K562 (cell line): ENCODE measurements around the gene KCNJ9. TPM values are rescaled to one million over a fixed set of nuclear protein-coding genes. Genes with fewer than 3 reads are reported as not detected.
A peak's percentile ranks its signal among the peaks of the same experiment; 100 is the strongest.

Experiments used
- BCL6 ChIP-seq: fragments of 250-450 bp; sonication (Bioruptor Pico); IDR thresholded peaks from 2 replicates; pipeline ENCODE4 v1.4.0; 2020
- BRD9 ChIP-seq: fragments of 450-650 bp; IDR thresholded peaks from 2 replicates; pipeline ENCODE4 v1.6.1; 2018; ENCODE audit warnings: low read depth; ENCODE audit not compliant: partially characterized antibody
- MYNN ChIP-seq, 2 experiments: sonication (generic); formaldehyde crosslinking in 1 of 2; IDR thresholded peaks; 2 replicates each; pipeline versions ENCODE4 v1.5.0 to v1.6.1; 2016 to 2020; ENCODE audit warnings: antibody characterized with exemption in 1 of 2, missing genetic modification reagents in 1 of 2
- NCOA4 ChIP-seq: fragments of 450-650 bp; IDR thresholded peaks from 2 replicates; pipeline ENCODE4 v1.6.1; 2018; ENCODE audit warnings: mild to moderate bottlenecking; ENCODE audit not compliant: partially characterized antibody
- NELFE ChIP-seq: IDR thresholded peaks from 2 replicates; pipeline ENCODE4 v1.6.1; 2011; ENCODE audit warnings: mild to moderate bottlenecking; ENCODE audit not compliant: insufficient read depth, insufficient read length
- PRMT5 ChIP-seq: sonication (generic); formaldehyde crosslinking; IDR thresholded peaks from 2 replicates; pipeline ENCODE4 v1.5.0; 2020; ENCODE audit warnings: missing genetic modification reagents
- RFX1 ChIP-seq: fragments of 450-650 bp; IDR thresholded peaks from 2 replicates; pipeline ENCODE4 v1.6.1; 2016; ENCODE audit warnings: mild to moderate bottlenecking, moderate library complexity
- ZFPM2 ChIP-seq: fragments of 250-450 bp; sonication (Bioruptor Pico); IDR thresholded peaks from 2 replicates; pipeline ENCODE4 v1.5.1; 2022; ENCODE audit warnings: mild to moderate bottlenecking
- ZNF217 ChIP-seq: sonication (generic); formaldehyde crosslinking; IDR thresholded peaks from 2 replicates; pipeline ENCODE4 v1.8.0; 2022; ENCODE audit warnings: mild to moderate bottlenecking, missing genetic modification reagents
- ZNF644 ChIP-seq: fragments of 200-800 bp; sonication (Bioruptor generic); IDR thresholded peaks from 2 replicates; pipeline ENCODE4 v1.6.1; 2016; ENCODE audit warnings: low read depth, missing genetic modification characterization, missing compliant biosample characterization
- ZNF707 ChIP-seq: fragments of 250-450 bp; sonication (Bioruptor Pico); conservative IDR thresholded peaks from 2 replicates; pipeline ENCODE4 v1.8.0; 2022; ENCODE audit warnings: inconsistent platforms, mild to moderate bottlenecking, moderate library complexity
- polyA plus RNA-seq, 8 experiments: library from polyadenylated mRNA; depleted of rRNA in 4 of 8; stranded (reverse) in 5 of 8; unstranded in 3 of 8; fragments of >200 nt; fragmentation: Nextera tagmentation in 2 of 8; fragmentation: Illumina TruSeq in 1 of 8; extraction: Ambion mirVana in 2 of 8; extraction: Trizol in 1 of 8; gene quantifications; 2 replicates each; pipeline versions ENCODE4 v1.2.1 to v1.2.3, GENCODE V29; 2011 to 2014; ENCODE audit warnings: inconsistent platforms in 1 of 8, missing spikeins in 1 of 8
- total RNA-seq, 7 experiments: library from RNA; depleted of rRNA in 6 of 7; stranded (reverse); fragments of >200 nt in 6 of 7; fragmentation: Illumina TruSeq in 2 of 7; extraction: Trizol in 2 of 7; gene quantifications; 2 replicates each; pipeline versions ENCODE4 v1.2.1 to v1.2.3, GENCODE V29; 2011 to 2021; ENCODE audit warnings: low replicate concordance in 1 of 7
- TF ChIP-seq, protein P1 (sequence below): fragments of 450-650 bp; formaldehyde crosslinking; IDR thresholded peaks from 2 replicates; pipeline ENCODE4 v1.4.0; 2022; ENCODE audit warnings: missing genetic modification characterization
- TF ChIP-seq, protein P2 (sequence below): IDR thresholded peaks from 3 replicates; pipeline ENCODE4 v1.6.1; 2011; ENCODE audit warnings: borderline replicate concordance, mild to moderate bottlenecking, moderate library complexity; ENCODE audit not compliant: insufficient read length; ENCODE audit errors: extremely low read depth
- TF ChIP-seq, protein P3 (sequence below), 2 experiments: IDR thresholded peaks; 2 replicates each; pipeline ENCODE4 v1.6.1; 2012; ENCODE audit warnings: improper control_type of control experiment in 2 of 2, low read depth in 2 of 2, low read length in 2 of 2, borderline replicate concordance in 1 of 2
- TF ChIP-seq, protein P4 (sequence below): fragments of 200-800 bp; sonication (Bioruptor generic); IDR thresholded peaks from 2 replicates; pipeline ENCODE4 v1.6.1; 2017; ENCODE audit warnings: missing genetic modification characterization, missing compliant biosample characterization
- TF ChIP-seq, protein P5 (sequence below): fragments of 250-450 bp; sonication (Bioruptor Pico); IDR thresholded peaks from 2 replicates; pipeline ENCODE4 v1.5.0; 2020; ENCODE audit warnings: mild to moderate bottlenecking, borderline replicate concordance

The KCNJ9 gene
- total and polyA plus RNA-seq, 9 of the 15 experiments (the other 6 are each of a cell fraction or from before 2014, with no cell fraction given) = not detected

DNA sequence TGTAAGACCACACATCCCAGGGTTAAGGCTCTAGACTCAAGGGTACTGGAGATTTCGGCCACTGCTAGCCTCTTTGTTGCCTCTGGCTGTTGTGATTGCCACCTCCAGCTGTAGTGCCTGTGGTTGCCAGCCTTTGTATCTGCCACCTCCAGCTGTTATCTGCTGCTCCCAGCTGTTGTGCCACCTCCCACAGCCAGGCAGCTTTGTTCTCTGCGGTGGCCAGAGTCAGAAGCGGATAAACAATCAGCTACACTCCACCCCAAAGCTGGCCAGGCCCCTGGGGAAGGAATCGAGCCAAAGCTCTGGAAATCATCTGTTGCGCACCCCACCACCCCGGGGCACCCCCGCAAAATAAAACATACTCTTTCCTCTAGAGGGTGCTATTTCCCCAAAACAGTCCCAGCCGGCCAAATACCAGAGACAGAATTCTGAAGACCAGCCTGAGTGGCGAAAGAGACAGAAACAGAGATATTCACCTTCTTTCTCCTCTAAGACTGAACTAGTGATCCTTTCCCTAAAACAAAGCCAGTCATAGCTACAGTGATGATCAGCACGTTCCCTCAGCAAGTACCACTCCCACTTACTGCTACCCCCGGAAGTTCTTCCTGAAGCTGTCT, 34.7 kb upstream of the KCNJ9 start (continued):
- TF ChIP-seq, protein P1, sequence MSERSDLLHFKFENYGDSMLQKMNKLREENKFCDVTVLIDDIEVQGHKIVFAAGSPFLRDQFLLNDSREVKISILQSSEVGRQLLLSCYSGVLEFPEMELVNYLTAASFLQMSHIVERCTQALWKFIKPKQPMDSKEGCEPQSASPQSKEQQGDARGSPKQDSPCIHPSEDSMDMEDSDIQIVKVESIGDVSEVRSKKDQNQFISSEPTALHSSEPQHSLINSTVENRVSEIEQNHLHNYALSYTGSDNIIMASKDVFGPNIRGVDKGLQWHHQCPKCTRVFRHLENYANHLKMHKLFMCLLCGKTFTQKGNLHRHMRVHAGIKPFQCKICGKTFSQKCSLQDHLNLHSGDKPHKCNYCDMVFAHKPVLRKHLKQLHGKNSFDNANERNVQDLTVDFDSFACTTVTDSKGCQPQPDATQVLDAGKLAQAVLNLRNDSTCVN (CRISPR knock-in tag) = no peak
- TF ChIP-seq ZNF707 (CRISPR knock-in tag) (no peak), MYNN (IDR thresholded peaks at IDR 0.05) (peak; percentile 97), MYNN (CRISPR knock-in tag; IDR thresholded peaks at IDR 0.05) (no peak), RFX1 (no peak), PRMT5 (CRISPR knock-in tag) (no peak), NCOA4 (peak; percentile 85), NELFE (no peak), ZNF217 (CRISPR knock-in tag) (no peak), ZFPM2 (no peak), BRD9 (peak; percentile 77), BCL6 (CRISPR knock-in tag) (no peak), ZNF644 (tag) (peak; percentile 97)
- TF ChIP-seq, protein P2, sequence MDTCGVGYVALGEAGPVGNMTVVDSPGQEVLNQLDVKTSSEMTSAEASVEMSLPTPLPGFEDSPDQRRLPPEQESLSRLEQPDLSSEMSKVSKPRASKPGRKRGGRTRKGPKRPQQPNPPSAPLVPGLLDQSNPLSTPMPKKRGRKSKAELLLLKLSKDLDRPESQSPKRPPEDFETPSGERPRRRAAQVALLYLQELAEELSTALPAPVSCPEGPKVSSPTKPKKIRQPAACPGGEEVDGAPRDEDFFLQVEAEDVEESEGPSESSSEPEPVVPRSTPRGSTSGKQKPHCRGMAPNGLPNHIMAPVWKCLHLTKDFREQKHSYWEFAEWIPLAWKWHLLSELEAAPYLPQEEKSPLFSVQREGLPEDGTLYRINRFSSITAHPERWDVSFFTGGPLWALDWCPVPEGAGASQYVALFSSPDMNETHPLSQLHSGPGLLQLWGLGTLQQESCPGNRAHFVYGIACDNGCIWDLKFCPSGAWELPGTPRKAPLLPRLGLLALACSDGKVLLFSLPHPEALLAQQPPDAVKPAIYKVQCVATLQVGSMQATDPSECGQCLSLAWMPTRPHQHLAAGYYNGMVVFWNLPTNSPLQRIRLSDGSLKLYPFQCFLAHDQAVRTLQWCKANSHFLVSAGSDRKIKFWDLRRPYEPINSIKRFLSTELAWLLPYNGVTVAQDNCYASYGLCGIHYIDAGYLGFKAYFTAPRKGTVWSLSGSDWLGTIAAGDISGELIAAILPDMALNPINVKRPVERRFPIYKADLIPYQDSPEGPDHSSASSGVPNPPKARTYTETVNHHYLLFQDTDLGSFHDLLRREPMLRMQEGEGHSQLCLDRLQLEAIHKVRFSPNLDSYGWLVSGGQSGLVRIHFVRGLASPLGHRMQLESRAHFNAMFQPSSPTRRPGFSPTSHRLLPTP = no peak
- TF ChIP-seq, protein P3, sequence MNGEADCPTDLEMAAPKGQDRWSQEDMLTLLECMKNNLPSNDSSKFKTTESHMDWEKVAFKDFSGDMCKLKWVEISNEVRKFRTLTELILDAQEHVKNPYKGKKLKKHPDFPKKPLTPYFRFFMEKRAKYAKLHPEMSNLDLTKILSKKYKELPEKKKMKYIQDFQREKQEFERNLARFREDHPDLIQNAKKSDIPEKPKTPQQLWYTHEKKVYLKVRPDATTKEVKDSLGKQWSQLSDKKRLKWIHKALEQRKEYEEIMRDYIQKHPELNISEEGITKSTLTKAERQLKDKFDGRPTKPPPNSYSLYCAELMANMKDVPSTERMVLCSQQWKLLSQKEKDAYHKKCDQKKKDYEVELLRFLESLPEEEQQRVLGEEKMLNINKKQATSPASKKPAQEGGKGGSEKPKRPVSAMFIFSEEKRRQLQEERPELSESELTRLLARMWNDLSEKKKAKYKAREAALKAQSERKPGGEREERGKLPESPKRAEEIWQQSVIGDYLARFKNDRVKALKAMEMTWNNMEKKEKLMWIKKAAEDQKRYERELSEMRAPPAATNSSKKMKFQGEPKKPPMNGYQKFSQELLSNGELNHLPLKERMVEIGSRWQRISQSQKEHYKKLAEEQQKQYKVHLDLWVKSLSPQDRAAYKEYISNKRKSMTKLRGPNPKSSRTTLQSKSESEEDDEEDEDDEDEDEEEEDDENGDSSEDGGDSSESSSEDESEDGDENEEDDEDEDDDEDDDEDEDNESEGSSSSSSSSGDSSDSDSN (IDR thresholded peaks at IDR 0.05; ENCODE audit: borderline replicate concordance in 1 of 2, low read depth in 2 of 2, low read length in 2 of 2) = no peak
- TF ChIP-seq, protein P4, sequence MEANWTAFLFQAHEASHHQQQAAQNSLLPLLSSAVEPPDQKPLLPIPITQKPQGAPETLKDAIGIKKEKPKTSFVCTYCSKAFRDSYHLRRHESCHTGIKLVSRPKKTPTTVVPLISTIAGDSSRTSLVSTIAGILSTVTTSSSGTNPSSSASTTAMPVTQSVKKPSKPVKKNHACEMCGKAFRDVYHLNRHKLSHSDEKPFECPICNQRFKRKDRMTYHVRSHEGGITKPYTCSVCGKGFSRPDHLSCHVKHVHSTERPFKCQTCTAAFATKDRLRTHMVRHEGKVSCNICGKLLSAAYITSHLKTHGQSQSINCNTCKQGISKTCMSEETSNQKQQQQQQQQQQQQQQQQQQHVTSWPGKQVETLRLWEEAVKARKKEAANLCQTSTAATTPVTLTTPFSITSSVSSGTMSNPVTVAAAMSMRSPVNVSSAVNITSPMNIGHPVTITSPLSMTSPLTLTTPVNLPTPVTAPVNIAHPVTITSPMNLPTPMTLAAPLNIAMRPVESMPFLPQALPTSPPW = peak; percentile 93
- TF ChIP-seq, protein P5, sequence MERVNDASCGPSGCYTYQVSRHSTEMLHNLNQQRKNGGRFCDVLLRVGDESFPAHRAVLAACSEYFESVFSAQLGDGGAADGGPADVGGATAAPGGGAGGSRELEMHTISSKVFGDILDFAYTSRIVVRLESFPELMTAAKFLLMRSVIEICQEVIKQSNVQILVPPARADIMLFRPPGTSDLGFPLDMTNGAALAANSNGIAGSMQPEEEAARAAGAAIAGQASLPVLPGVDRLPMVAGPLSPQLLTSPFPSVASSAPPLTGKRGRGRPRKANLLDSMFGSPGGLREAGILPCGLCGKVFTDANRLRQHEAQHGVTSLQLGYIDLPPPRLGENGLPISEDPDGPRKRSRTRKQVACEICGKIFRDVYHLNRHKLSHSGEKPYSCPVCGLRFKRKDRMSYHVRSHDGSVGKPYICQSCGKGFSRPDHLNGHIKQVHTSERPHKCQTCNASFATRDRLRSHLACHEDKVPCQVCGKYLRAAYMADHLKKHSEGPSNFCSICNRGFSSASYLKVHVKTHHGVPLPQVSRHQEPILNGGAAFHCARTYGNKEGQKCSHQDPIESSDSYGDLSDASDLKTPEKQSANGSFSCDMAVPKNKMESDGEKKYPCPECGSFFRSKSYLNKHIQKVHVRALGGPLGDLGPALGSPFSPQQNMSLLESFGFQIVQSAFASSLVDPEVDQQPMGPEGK (CRISPR knock-in tag) = peak; percentile 83; the same call in 1 of the 2 replicates
